Fibroblast of lung (primary cell): ENCODE results near the gene OTUB1. TPM values are rescaled to one million over a fixed set of nuclear protein-coding genes. Genes with fewer than 3 reads are reported as not detected.

Experiments used
- DNase-seq, 2 donors: peaks; one replicate each; pipeline versions ENCODE4 v3.0.0 to v3.0.0-alpha.2; 2010; ENCODE audit warnings: low read depth in 2 of 2
- H2AFZ ChIP-seq: 2 replicates; pipeline ENCODE4 v1.5.1; 2012; ENCODE audit warnings: low read length, control low read depth, inconsistent platforms
- H3K27ac ChIP-seq: 2 replicates; pipeline ENCODE4 v1.5.1; 2011; ENCODE audit warnings: low read length, control low read depth; ENCODE audit not compliant: insufficient read depth
- H3K27me3 ChIP-seq: 2 replicates; pipeline ENCODE4 v1.5.1; 2011; ENCODE audit warnings: mild to moderate bottlenecking, low read length; ENCODE audit not compliant: control insufficient read depth, insufficient read depth
- H3K36me3 ChIP-seq: 2 replicates; pipeline ENCODE4 v1.5.1; 2011; ENCODE audit warnings: low read length; ENCODE audit not compliant: control insufficient read depth, insufficient read depth
- H3K4me1 ChIP-seq: 2 replicates; pipeline ENCODE4 v1.5.1; 2011; ENCODE audit warnings: low read length; ENCODE audit not compliant: control insufficient read depth, insufficient read depth; ENCODE audit errors: extremely low read depth
- H3K4me2 ChIP-seq: 2 replicates; pipeline ENCODE4 v1.5.1; 2011; ENCODE audit warnings: low read length, control low read depth; ENCODE audit not compliant: insufficient read depth; ENCODE audit errors: extremely low read depth
- H3K4me3 ChIP-seq, 4 experiments: fragments of 200-600 bp in 1 of 4; sonication (generic) in 1 of 4; replicated peaks in 1 of 4; 2 replicates each; pipeline ENCODE4 v1.5.1; 2011 to 2016; ENCODE audit warnings: low read length in 4 of 4, low read depth in 3 of 4, mild to moderate bottlenecking in 3 of 4, control low read depth in 2 of 4, inconsistent platforms in 1 of 4, mixed read lengths in 1 of 4; ENCODE audit not compliant: insufficient read depth in 1 of 4; ENCODE audit errors: control extremely low read depth in 1 of 4
- H3K79me2 ChIP-seq: 2 replicates; pipeline ENCODE4 v1.5.1; 2012; ENCODE audit warnings: mild to moderate bottlenecking, low read length, inconsistent platforms; ENCODE audit not compliant: control insufficient read depth, insufficient read depth
- H3K9ac ChIP-seq: 2 replicates; pipeline ENCODE4 v1.5.1; 2011; ENCODE audit warnings: mild to moderate bottlenecking, low read length, control low read depth; ENCODE audit not compliant: insufficient read depth
- H3K9me3 ChIP-seq: 2 replicates; pipeline ENCODE4 v1.5.1; 2012; ENCODE audit warnings: low read depth, low read length; ENCODE audit not compliant: control insufficient read depth, insufficient read depth
- H4K20me1 ChIP-seq: 2 replicates; pipeline ENCODE4 v1.5.1; 2011; ENCODE audit warnings: low read length; ENCODE audit not compliant: control insufficient read depth, insufficient read depth; ENCODE audit errors: extremely low read depth
- EZH2 ChIP-seq: IDR thresholded peaks from 2 replicates; pipeline ENCODE4 v1.5.1; 2012; ENCODE audit warnings: low read length, control low read depth, mild to moderate bottlenecking; ENCODE audit errors: missing control alignments
- polyA plus RNA-seq, 2 donors: library from polyadenylated mRNA; depleted of rRNA in 1 of 2; stranded (reverse) in 1 of 2; unstranded in 1 of 2; fragments of >200 nt; gene quantifications; 2 replicates each; pipeline ENCODE4 v1.2.1, GENCODE V29; 2011 to 2012; ENCODE audit warnings: missing spikeins in 1 of 2
- total RNA-seq: library from RNA; depleted of rRNA; stranded (reverse); fragments of >200 nt; gene quantifications from 2 replicates; pipeline ENCODE4 v1.2.1, GENCODE V29; 2014
- TF ChIP-seq, protein P1 (sequence below), 2 donors: IDR thresholded peaks in 1 of 2; conservative IDR thresholded peaks in 1 of 2; 1 replicate in 1 of 2; 2 replicates in 1 of 2; pipeline ENCODE4 v1.5.1; 2011 to 2012; ENCODE audit warnings: low read length in 2 of 2, control low read depth in 1 of 2, inconsistent platforms in 1 of 2, low read depth in 1 of 2, mild to moderate bottlenecking in 1 of 2

The OTUB1 gene
- total and polyA plus RNA-seq, 2 donors (not counting 1 experiment from before 2014, with no cell fraction given), result 37.8 to 113 TPM

DNA sequence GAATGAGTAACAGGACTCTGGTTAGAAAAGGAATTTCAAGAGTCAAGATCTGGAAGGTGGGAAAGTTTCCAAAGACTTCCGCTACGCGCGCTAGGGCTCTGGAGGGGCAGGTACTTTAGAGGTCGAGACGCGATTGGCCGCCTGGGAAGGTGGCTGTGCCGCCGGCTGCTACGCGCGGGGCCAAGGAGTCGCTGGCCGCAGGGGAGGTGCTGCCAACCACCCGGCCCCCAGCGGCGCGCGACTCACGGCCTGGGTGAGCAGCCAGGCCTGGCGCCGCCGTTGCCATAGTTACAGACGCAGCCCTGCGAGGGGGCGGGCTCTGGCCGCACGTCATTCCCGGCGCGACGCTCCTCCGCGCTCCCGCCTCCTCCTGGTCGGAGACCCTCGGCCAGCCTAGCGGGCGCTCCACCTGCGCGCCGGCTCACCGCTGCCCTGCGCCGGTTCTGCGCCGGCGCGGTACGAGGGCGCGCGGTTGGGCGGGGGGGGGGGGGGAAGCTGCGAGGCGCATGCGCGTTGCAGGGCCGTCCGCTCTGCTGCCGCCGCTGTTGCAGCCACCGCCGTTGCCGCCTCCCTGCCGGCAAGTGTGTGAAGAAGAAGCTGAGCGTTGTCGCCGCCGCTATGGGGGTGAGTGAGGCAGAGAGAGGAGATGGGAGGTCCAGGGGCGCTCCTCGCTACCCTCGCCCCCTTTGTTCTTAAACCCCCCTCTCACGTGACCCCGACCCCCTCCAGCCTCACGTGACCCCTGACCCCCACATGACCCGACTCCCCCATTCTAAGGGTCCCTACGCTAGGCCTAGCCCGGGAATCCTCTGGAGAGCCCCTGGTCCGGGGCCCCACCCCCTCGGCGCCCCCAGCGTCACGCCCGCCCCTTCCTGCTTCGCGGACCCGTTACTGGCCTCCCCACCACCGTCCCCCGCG is 47.5 kb upstream of the OTUB1 start, which contains the start of gene NAA40:
Gene NAA40, plus strand, starts transcription at position 524 of the 918 bp plus-strand sequence. Its CDS starts 95 bp downstream, at position 619.
- Histone ChIP-seq H3K9me3 (no peaks in the 10 kb centered on the region), H2AFZ (peak within 1 kb of the TSS; percentile 86), H3K4me2 (peak within 1 kb of the TSS; percentile 98), H3K27me3 (no peaks in the 10 kb centered on the region), H4K20me1 (no peaks in the 10 kb centered on the region), H3K4me3 (peak within 1 kb of the TSS; percentile 82 to 90 (median 86)), H3K36me3 (no peaks in the 10 kb centered on the region), H3K9ac (peak within 1 kb of the TSS; percentile 66), H3K4me1 (no peaks in the 10 kb centered on the region), H3K27ac (peak within 1 kb of the TSS; percentile 64), H3K79me2 (peaks cover 16% of the 10 kb centered on the region)
- DNase-seq, result peak; percentile 91 to 93
- TF ChIP-seq EZH2, result no peak
- TF ChIP-seq, protein P1, sequence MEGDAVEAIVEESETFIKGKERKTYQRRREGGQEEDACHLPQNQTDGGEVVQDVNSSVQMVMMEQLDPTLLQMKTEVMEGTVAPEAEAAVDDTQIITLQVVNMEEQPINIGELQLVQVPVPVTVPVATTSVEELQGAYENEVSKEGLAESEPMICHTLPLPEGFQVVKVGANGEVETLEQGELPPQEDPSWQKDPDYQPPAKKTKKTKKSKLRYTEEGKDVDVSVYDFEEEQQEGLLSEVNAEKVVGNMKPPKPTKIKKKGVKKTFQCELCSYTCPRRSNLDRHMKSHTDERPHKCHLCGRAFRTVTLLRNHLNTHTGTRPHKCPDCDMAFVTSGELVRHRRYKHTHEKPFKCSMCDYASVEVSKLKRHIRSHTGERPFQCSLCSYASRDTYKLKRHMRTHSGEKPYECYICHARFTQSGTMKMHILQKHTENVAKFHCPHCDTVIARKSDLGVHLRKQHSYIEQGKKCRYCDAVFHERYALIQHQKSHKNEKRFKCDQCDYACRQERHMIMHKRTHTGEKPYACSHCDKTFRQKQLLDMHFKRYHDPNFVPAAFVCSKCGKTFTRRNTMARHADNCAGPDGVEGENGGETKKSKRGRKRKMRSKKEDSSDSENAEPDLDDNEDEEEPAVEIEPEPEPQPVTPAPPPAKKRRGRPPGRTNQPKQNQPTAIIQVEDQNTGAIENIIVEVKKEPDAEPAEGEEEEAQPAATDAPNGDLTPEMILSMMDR (conservative IDR thresholded peaks at IDR 0.05 in 1 of 2, IDR thresholded peaks at IDR 0.05 in 1 of 2; ENCODE audit: low read depth in 1 of 2, low read length in 2 of 2), result no peak

DNA sequence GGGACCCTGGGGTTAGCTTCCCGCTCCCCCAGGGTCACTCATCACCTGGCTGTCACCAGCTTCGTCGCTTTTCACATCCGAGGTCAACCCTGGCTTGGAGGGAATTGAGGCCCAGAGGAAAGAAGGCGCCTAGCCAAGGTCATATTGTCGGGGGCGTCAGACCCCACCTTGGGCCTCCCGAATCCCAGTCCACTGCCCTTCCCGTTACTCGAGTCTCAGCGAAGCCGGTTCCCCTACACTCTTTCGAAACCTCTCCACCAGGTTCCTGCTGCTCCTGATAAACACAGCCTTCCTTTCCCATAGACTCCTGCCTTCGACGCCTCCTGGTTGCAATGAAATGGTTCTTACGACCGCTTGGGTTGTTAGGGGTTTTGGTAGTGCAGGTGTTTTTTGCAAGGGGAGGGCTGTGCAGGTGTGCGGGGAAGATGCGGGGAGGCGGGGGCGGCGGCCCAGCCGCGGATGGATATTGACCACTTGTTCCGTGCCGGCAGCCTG is 46.8 kb upstream of the OTUB1 start:
- Histone ChIP-seq H3K79me2 (peaks cover 16% of the 10 kb centered on the region), H2AFZ (peak overlapping the region; percentile 66), H3K4me2 (peak overlapping the region; percentile 98), H3K9ac (peak overlapping the region; percentile 66), H3K9me3 (no peaks in the 10 kb centered on the region), H3K27ac (peak overlapping the region; percentile 56), H3K4me1 (peaks cover 2% of the 10 kb centered on the region), H3K27me3 (no peaks in the 10 kb centered on the region), H4K20me1 (no peaks in the 10 kb centered on the region), H3K4me3 (peak overlapping the region; percentile 82 to 90 (median 86)), H3K36me3 (no peaks in the 10 kb centered on the region)
- TF ChIP-seq, protein P1 (conservative IDR thresholded peaks at IDR 0.05 in 1 of 2, IDR thresholded peaks at IDR 0.05 in 1 of 2; ENCODE audit: low read depth in 1 of 2, low read length in 2 of 2), result no peak
- TF ChIP-seq EZH2, result no peak
- DNase-seq, result peak in 1 of 2 donors; percentile 25

DNA sequence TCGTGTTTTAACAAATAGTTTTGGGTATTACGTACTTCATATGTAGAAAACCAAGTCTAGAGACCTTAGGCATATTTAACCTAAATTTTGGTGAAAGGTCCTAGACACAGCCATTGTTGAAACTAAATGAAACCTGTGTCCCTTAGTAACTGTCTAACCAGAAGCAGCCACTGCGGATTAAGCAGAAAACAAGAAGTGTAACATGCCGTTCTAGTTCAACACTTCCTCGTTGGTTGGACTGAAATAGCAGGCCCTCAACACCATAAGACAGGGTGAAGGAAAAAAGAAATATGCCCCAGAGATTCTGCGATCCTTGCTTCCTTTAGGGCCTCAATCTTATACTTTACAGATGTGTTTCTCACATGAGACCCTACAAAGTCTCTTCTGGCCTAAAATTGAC is 45.5 kb upstream of the OTUB1 start:
- Histone ChIP-seq H3K79me2 (peaks cover 16% of the 10 kb centered on the region), H3K4me2 (no peak overlapping the region)

More for the DNA sequence above, 45.5 kb upstream of the OTUB1 start:
- no peaks in the 10 kb centered on the region for H3K36me3 ChIP-seq
- H3K27ac ChIP-seq, result no peak overlapping the region
- H3K9me3 ChIP-seq, result no peaks in the 10 kb centered on the region
- H3K9ac ChIP-seq, result no peak overlapping the region
- H3K4me1 ChIP-seq, result peaks cover 12% of the 10 kb centered on the region
- no peaks in the 10 kb centered on the region for H3K27me3 ChIP-seq
- no peaks in the 10 kb centered on the region for H4K20me1 ChIP-seq
- no peak for DNase-seq
- H3K4me3 ChIP-seq, result no peak overlapping the region
- TF ChIP-seq, protein P1 (conservative IDR thresholded peaks at IDR 0.05 in 1 of 2, IDR thresholded peaks at IDR 0.05 in 1 of 2; ENCODE audit: low read depth in 1 of 2, low read length in 2 of 2), result no peak
- no peak for TF ChIP-seq EZH2
- H2AFZ ChIP-seq, result no peak overlapping the region
